Fibroblast of pulmonary artery (primary cell): Measurements from ENCODE around the gene GMIP.
A peak's percentile ranks its signal among the peaks of the same experiment; 100 is the strongest.
"Not testable (repeated sequence)": the region's sequence is repeated elsewhere in the genome, so short reads cannot be mapped to it uniquely, and the experiment has no call there.

Experiments used
- DNase-seq: peaks from one replicate; pipeline ENCODE4 v3.0.0-alpha.2; 2010; ENCODE audit warnings: low read depth
- H3K4me3 ChIP-seq: replicated peaks from 2 replicates; pipeline ENCODE4 v1.5.1; 2011; ENCODE audit warnings: low read depth, mild to moderate bottlenecking, control low read depth, low read length, moderate library complexity
- CTCF ChIP-seq: IDR thresholded peaks from 2 replicates; pipeline ENCODE4 v1.5.1; 2011; ENCODE audit warnings: mild to moderate bottlenecking, control low read depth, low read length, inconsistent platforms; ENCODE audit errors: missing control alignments

Gene GMIP, protein sequence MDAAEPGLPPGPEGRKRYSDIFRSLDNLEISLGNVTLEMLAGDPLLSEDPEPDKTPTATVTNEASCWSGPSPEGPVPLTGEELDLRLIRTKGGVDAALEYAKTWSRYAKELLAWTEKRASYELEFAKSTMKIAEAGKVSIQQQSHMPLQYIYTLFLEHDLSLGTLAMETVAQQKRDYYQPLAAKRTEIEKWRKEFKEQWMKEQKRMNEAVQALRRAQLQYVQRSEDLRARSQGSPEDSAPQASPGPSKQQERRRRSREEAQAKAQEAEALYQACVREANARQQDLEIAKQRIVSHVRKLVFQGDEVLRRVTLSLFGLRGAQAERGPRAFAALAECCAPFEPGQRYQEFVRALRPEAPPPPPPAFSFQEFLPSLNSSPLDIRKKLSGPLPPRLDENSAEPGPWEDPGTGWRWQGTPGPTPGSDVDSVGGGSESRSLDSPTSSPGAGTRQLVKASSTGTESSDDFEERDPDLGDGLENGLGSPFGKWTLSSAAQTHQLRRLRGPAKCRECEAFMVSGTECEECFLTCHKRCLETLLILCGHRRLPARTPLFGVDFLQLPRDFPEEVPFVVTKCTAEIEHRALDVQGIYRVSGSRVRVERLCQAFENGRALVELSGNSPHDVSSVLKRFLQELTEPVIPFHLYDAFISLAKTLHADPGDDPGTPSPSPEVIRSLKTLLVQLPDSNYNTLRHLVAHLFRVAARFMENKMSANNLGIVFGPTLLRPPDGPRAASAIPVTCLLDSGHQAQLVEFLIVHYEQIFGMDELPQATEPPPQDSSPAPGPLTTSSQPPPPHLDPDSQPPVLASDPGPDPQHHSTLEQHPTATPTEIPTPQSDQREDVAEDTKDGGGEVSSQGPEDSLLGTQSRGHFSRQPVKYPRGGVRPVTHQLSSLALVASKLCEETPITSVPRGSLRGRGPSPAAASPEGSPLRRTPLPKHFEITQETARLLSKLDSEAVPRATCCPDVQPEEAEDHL

DNA sequence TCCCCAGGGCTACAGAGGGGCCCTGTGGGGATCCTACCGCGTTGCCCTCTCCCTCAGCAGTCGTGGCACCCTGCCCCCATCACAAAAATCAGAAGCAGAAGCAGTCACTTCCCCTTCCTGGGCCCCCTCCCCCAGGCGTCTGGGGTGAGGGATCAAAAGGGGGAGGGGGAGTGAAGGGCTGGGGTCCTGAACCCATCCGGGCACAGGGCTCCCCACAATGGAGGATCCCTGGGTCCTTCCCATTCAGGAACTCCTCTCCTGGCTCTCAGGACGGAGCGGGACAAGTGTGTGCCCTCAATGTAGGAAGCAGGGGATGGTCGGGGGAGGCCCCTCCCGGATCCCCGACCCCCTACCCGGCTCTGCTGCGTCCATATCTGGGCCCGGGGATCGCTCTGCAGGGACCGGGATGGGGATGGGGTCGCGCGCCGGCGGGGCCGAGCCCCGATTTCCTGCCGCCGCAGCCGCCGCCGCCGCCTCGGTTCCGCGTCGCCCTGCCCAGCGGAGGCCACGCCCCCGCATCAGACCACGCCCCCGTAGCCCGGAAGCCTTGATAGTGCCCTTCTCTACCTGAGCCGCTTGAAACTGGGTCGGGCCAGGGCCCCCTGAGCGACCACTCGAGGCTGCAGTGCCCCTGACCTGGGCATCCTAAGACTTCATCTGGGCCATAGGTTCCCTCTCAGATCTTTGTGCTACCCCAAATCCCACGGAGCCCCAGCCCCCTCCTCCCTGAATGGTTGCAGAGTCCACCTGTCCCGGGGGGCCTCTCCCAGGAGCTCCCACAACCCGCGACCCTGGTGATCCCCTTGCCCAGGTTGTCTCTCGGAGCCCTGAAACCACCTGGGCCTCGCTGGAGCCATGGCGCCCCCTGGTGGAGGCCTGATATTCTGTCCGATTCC is at the start of gene GMIP:
GMIP (minus strand) TSS at position 500 of the 896 bp plus-strand sequence; CDS start at position 372, 128 bp downstream.
- peak within 1 kb of the TSS; percentile 83 for H3K4me3 ChIP-seq
- peak; percentile 75 for TF ChIP-seq CTCF
- peak; percentile 43 for DNase-seq

- TF ChIP-seq CTCF = no peak
- H3K4me3 ChIP-seq = no peak overlapping the region
Measured at GRCh38 chr19:19691683-19692082, 48.2 kb upstream of the GMIP start.

DNA sequence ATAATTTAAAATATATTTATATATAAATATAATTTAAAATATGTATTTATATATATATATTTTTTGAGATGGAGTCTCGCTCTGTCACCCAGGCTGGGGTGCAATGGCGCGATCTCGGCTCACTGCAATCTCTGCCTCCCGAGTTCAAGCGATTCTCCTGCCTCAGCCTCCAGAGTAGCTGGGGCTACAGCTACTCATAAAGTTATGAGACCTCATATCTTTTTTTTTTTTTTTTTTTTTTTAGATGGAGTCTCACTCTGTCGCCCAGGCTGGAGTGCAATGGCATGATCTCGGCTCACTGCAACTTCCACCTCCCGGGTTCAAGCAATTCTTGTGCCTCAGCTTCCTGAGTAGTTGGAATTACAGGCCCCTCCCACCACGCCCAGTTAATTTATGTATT is 45.6 kb upstream of the GMIP start:
- not testable (repeated sequence) for H3K4me3 ChIP-seq, DNase-seq

More at GRCh38 chr19:19691683-19692082, 48.2 kb upstream of the GMIP start:
- no peak for DNase-seq

DNA sequence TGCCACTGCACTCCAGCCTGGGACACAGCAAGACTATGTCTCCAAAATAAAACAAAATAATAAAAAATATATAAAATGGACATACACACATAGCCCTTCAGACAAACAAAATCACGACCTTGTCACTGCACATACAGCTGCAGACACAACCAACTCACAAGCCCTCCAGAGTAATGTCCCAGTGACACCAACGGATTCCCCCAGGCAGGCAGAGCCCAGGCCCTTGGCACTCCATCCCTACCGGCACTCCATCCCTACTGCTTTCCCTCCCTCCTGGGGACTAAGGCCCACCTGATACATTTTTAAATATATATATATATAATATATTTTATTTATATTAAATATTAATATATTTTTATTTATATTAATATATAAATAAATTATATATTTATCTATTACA is 43.6 kb upstream of the GMIP start:
- DNase-seq = no peak
- no peak for TF ChIP-seq CTCF
- H3K4me3 ChIP-seq = no peak overlapping the region

DNA sequence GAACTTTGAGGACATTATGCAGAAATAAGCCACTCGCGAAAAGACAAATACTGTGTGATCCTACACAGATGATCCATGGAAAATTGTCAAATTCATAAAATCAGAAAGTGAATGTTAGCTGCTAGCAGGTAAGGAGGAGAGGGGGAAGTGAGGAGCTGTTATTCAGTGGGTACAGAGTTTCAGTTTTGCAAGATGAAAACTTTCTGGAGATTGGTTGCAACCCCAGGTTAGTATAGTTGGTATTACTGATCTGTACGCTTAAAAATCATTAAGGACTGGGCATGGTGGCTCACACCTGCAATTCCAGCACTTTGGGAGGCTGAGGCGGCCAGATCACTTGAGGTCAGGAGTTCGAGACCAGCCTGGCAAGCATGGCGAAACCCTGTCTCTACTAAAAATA is 43.1 kb upstream of the GMIP start:
- TF ChIP-seq CTCF = no peak
- H3K4me3 ChIP-seq = no peak overlapping the region

DNA sequence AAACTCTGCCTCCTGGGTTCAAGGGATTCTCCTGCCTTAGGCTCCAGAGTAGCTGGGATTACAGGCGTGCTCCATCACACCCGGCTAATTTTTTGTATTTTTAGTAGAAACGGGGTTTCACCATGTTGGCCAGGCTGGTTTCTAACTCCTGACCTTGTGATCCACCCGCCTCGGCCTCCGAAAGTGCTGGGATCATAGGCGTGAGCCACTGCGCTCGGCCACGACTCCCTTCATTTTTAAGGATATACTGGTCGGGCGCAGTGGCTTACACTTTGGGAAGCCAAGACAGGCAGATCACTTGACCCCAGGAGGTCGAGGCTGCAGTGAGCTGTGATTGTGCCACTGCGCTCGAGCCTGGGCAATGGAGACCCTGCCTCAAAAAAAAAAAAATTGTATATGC is 42.7 kb upstream of the GMIP start:
- not testable (repeated sequence) for DNase-seq, H3K4me3 ChIP-seq

More for the DNA sequence above, 43.1 kb upstream of the GMIP start:
- no peak for DNase-seq

DNA sequence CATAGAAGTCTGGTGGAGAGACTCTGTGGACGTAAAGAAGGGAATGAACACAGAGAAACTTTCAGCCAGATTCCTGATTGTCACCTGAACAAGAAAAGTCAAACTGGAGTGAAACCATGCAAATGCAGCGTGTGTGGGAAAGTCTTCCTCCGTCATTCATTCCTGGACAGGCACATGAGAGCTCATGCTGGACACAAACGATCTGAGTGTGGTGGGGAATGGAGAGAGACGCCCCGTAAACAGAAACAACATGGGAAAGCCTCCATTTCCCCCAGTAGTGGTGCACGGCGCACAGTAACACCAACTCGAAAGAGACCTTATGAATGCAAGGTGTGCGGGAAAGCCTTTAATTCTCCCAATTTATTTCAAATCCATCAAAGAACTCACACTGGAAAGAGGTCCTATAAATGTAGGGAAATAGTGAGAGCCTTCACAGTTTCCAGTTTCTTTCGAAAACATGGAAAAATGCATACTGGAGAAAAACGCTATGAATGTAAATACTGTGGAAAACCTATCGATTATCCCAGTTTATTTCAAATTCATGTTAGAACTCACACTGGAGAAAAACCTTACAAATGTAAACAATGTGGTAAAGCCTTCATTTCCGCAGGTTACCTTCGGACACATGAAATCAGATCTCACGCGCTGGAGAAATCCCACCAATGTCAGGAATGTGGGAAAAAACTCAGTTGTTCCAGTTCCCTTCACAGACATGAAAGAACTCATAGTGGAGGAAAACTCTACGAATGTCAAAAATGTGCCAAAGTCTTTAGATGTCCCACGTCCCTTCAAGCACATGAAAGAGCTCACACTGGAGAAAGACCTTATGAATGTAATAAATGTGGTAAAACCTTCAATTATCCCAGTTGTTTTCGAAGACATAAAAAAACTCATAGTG is 36.0 kb upstream of the GMIP start:
- H3K4me3 ChIP-seq = no peak overlapping the region
- no peak for TF ChIP-seq CTCF
- no peak for DNase-seq
